Activated effector memory CD4-positive, alpha-beta T cell treated with Interleukin-2 at 50 U/mL for 16 hours (primary cell): ENCODE data around the gene ZHX3.
"Not testable (repeated sequence)": the region's sequence is repeated elsewhere in the genome, so short reads cannot be mapped to it uniquely, and the experiment has no call there.

Source experiments
- DNase-seq: peaks from one replicate; pipeline ENCODE4 v3.0.0-alpha.2; 2020

Gene ZHX3

GRCh38 chr20:41331731-41332130, 14.2 kb upstream of the ZHX3 start:
- no peak for DNase-seq

GRCh38 chr20:41330941-41331340, 13.4 kb upstream of the ZHX3 start:
- DNase-seq, result no peak

- no peak for DNase-seq
These were observed 12.8 kb upstream of the ZHX3 start for GRCh38 chr20:41330343-41330720.

GRCh38 chr20:41329435-41330342, 12.2 kb upstream of the ZHX3 start:
- peak; percentile 42 for DNase-seq

GRCh38 chr20:41327178-41327577, 9.6 kb upstream of the ZHX3 start:
- DNase-seq, result no peak

DNA sequence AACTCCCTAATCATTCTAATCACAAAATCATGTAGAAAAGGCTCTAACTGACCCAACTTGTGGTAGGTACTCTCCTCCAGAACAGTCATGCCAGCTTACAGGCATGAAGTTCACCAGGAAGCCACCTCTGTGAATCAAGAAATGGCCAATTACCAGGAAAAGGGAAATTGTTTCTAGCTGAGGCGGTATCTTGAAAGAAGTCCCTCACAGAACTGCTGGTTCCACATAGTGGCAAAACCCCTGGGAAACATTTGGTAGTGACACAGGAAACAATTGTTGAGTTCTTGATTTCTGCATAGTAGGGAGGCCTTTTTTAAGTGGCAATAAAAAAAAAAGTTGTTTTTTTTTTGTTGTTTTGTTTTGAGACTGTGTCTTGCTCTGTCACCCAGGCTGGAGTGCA, 3.4 kb upstream of the ZHX3 start:
- DNase-seq, result no peak

GRCh38 chr20:41320441-41320840, 2.9 kb upstream of the ZHX3 start:
- DNase-seq, result no peak

DNA sequence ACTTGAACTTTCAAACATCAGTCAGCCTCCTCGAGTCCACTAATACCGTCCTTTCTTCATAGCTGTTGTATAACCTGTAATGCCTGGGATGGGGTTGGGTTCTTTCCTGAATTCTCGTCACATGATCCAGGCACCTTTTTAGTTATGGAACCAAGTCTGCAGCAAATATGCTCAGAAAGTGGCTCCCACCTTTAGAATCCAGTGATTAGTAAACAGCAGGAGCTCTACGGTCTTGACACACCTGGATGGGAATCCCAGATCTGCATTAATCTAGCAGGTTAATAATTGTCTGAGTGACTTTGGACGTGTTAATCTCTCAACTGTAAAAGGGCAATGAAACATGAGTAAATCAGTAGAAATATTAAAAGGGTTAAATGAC, 729 bp upstream of the ZHX3 start:
- DNase-seq, result no peak

- peak; percentile 69 for DNase-seq
These were observed 657 bp downstream of the ZHX3 start for GRCh38 chr20:41316602-41317545.

DNA sequence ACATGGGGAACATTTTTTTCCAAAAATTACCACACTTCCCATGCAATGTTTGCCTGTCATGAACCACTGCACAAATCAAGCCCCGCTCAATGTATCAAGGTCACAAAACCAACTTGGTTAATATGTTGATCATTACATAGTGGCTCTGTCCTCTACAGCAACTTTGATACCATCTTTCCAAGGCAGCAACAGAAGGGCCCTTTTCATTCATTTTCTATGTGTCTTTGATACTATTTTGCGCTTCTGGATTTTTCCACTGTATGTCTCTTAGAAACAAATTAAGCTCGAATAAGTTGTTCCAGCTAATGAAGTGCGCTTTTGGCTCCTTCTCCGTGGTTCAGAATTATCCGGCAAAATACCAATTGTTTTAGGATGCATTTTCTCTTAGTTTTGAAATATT, 1.5 kb downstream of the ZHX3 start:
- DNase-seq, result no peak

- DNase-seq, result no peak
These were observed 3.1 kb downstream of the ZHX3 start for GRCh38 chr20:41314386-41314785.

DNA sequence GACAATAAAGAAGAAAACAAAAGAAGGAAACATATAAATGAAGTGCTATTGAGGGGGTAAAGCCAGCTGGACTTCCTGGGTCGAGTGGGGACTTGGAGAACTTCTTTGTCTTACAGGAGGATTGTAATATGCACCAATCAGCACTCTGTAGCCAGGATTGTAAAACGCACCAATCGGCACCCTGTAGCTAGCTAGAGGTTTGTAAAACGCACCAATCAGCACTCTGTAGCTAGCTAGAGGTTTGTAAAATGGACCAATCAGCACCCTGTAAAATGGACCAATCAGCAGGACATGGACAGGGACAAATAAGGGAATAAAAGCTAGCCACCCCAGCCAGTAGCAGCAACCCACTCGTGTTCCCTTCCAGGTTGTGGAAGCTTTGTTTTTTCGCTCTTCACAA, 5.5 kb downstream of the ZHX3 start:
- not testable (repeated sequence) for DNase-seq

DNA sequence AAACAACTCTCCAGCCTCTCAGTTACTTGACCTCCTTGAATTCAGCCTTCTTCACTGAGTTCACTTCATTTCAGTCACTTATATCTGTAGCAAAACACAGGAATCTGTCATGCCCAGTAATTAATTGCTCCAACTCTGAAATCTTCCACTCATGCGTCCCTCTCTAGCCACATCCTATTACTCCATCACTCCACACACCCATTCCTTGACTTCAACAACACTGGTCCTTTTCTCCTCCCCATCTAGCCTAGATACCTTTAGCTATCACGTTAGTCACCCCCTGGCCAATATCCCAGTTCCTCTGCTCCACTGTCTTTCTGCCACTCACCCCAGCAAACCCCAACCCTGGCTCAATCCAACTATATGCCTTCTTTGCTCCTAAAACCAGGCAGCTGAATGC, 7.7 kb downstream of the ZHX3 start:
- DNase-seq, result no peak

- DNase-seq, result no peak
These were observed 8.7 kb downstream of the ZHX3 start for GRCh38 chr20:41308726-41309413.

DNA sequence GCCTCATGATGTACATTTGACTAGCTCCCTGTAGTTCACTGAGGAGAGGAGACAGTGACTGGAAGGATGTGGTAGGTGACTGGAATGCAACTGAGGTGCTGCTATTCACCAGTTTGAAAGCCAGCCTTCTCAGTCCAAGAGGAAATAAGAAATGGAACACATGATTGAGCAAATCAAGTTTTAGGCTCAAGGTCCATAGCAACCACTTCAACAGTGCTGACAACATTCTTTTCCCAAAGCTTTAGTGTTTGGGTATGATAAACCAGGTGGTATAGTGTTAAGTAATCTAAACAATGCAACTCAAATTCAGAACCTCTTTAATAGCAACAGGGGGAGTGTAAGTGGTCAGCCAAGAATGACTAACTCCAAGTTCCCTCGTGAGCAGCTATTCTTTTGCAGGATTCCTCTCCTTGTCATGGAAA, 9.2 kb downstream of the ZHX3 start:
- no peak for DNase-seq

DNA sequence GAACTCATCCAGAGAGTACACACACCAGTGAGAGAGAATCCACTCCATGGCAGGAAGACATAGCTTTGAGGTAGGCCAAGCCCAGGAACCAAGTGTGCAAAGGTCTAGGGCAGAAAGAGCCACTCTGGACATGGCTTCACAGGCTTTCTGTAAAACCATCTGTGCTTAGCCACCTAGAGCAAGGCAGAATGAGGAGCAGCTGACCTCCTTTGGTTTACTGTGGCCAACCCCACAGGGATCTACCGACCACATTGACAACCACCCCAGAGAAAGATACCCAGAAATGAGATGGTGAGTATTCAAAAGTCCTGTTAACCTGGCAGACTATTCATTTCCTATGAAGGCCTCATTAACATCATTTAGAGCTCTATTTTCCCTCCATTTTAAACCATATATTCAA, 10.5 kb downstream of the ZHX3 start:
- DNase-seq, result no peak

- no peak for DNase-seq
These were observed 11.3 kb downstream of the ZHX3 start for GRCh38 chr20:41306061-41306727.

DNA sequence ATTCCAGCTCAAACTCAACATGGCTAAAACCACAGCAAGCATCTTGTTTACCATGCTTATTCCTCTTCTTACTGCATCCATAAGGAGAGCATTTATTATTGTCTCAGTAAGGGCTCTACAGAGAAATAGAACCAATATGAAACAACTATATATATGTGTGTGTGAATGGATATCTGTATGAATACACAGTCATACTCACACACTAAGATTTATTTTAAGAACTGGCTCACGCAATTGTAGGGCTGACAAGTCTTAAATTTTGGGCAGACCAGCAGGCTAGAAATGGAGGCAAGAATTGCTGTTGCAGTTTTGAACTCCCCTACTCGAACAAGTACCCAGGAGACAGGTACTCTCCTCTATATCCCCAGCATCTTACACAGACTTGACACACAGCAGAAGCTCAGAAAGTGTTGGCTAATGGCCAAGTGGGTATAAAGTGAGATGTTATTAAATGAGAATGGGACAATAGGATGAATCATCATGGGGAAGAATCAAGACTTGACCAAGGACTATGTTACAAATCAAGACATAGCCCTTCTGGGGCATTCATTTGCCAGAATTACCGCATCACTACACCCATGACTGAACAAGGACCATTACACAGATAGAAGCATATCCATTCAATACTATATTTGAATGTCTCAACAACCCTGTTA, 13.0 kb downstream of the ZHX3 start:
- DNase-seq, result no peak

- no peak for DNase-seq
These were observed 13.5 kb downstream of the ZHX3 start for GRCh38 chr20:41304002-41304401.

DNA sequence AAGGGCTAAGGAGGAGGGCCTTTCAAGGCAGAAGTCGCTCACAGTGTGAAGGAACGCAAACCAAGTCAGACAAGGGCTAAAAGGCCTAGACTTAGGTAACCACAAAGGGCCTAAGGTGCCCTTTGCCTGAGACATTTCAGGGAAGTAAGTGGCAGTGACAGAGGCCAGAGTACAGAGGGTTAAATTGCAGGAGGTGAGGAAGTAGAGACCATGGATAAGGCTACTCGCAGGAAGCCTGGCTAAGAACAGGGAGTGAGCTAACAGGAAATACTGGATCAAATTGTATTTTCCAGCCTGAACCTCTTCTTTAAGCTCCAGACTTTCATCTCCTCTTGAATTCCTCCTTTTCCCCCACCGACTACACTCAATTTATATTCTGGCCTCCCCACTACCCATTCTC, 16.6 kb downstream of the ZHX3 start:
- no peak for DNase-seq

- no peak for DNase-seq
These were observed 17.1 kb downstream of the ZHX3 start for GRCh38 chr20:41300383-41300782.

- no peak for DNase-seq
These were observed 17.6 kb downstream of the ZHX3 start for GRCh38 chr20:41299899-41300298.
